ENCODE measurements around the gene UBQLN1. TPM values are rescaled to one million over a fixed set of nuclear protein-coding genes. Genes with fewer than 3 reads are reported as not detected.
A peak's percentile ranks its signal among the peaks of the same experiment; 100 is the strongest.

Gene UBQLN1
- total RNA-seq, 8 experiments from 2014 or later: 85.2 to 124 (median 104) TPM

GRCh38 chr9:83649080-83649479 lies 58.7 kb downstream of the UBQLN1 start:
- Histone ChIP-seq H3K4me1 (replicated peaks in 1 of 2) (no peaks in the 10 kb centered on the region), H3K4me3 (no peak overlapping the region), H3K27ac (no peak overlapping the region)
- peak in 5 of 8 experiments; percentile 25 to 88 (median 47) for ATAC-seq (replicated peaks in 6 of 8)
- 50 to 100% (median 86%) methylated on average over 1 to 4 of the region's 8 CpGs; no CpG with 5 or more reads in 5 of the 10 experiments for WGBS, 10 experiments
- in situ Hi-C loops (cut with MboI; ENCODE audit: low pct_unique_long_range_greater_than_20kb in 2 of 9, low sequenced_read_pairs in 9 of 9, unreplicated experiment in 9 of 9): no loop called here

- Histone ChIP-seq H3K27ac (no peak overlapping the region), H3K4me1 (replicated peaks in 1 of 2) (no peaks in the 10 kb centered on the region), H3K4me3 (no peak overlapping the region)
- peak in 1 of 8 experiments; percentile 7 for ATAC-seq (replicated peaks in 6 of 8)
- in situ Hi-C loops (cut with MboI; ENCODE audit: low pct_unique_long_range_greater_than_20kb in 2 of 9, low sequenced_read_pairs in 9 of 9, unreplicated experiment in 9 of 9): no loop called here
- 0 to 100% (median 96%) methylated on average over 1 to 3 of the region's 8 CpGs; no CpG with 5 or more reads in 4 of the 10 experiments for WGBS, 10 experiments
These were observed 61.1 kb downstream of the UBQLN1 start for GRCh38 chr9:83646500-83647239.

GRCh38 chr9:83642793-83643192 lies 65.0 kb downstream of the UBQLN1 start:
- in situ Hi-C loops (cut with MboI; ENCODE audit: low pct_unique_long_range_greater_than_20kb in 2 of 9, low sequenced_read_pairs in 9 of 9, unreplicated experiment in 9 of 9): no loop called here
- 90 to 100% (median 90%) methylated on average over 2 to 3 of the region's 4 CpGs; no CpG with 5 or more reads in 6 of the 10 experiments for WGBS, 10 experiments
- Histone ChIP-seq H3K4me1 (replicated peaks in 1 of 2) (no peaks in the 10 kb centered on the region), H3K4me3 (no peak overlapping the region), H3K27ac (no peak overlapping the region)
- peak in 1 of 8 experiments; percentile 39 for ATAC-seq (replicated peaks in 6 of 8)

- 33 to 100% (median 100%) methylated on average over 1 of the region's 1 CpG; no CpG with 5 or more reads in 1 of the 10 experiments for WGBS, 10 experiments
- Histone ChIP-seq H3K4me1 (replicated peaks in 1 of 2) (no peaks in the 10 kb centered on the region), H3K4me3 (no peak overlapping the region), H3K27ac (no peak overlapping the region)
- in situ Hi-C loops (cut with MboI; ENCODE audit: low pct_unique_long_range_greater_than_20kb in 2 of 9, low sequenced_read_pairs in 9 of 9, unreplicated experiment in 9 of 9): no loop called here
- ATAC-seq (replicated peaks in 6 of 8): no peak
These were observed 68.5 kb downstream of the UBQLN1 start for GRCh38 chr9:83639266-83639665.

- no peaks in the 10 kb centered on the region for H3K4me1 ChIP-seq (replicated peaks in 1 of 2)
- WGBS, 10 experiments: 0 to 100% (median 58%) methylated on average over 1 of the region's 1 CpG; no CpG with 5 or more reads in 4 of the 10 experiments
- in situ Hi-C loops (cut with MboI; ENCODE audit: low pct_unique_long_range_greater_than_20kb in 2 of 9, low sequenced_read_pairs in 9 of 9, unreplicated experiment in 9 of 9): no loop called here
- no peak overlapping the region for H3K27ac ChIP-seq
- ATAC-seq (replicated peaks in 6 of 8): no peak
- H3K4me3 ChIP-seq: no peak overlapping the region
These were observed 70.4 kb downstream of the UBQLN1 start for GRCh38 chr9:83637389-83637788.

GRCh38 chr9:83636813-83637212 lies 70.9 kb downstream of the UBQLN1 start:
- ATAC-seq (replicated peaks in 6 of 8): peak in 2 of 8 experiments; percentile 37 to 39
- Histone ChIP-seq H3K4me3 (no peak overlapping the region), H3K27ac (no peak overlapping the region), H3K4me1 (replicated peaks in 1 of 2) (no peaks in the 10 kb centered on the region)
- in situ Hi-C loops (cut with MboI; ENCODE audit: low pct_unique_long_range_greater_than_20kb in 2 of 9, low sequenced_read_pairs in 9 of 9, unreplicated experiment in 9 of 9): no loop called here

GRCh38 chr9:83633676-83634075 lies 74.1 kb downstream of the UBQLN1 start:
- 75 to 100% (median 88%) methylated on average over 1 to 2 of the region's 2 CpGs; no CpG with 5 or more reads in 3 of the 10 experiments for WGBS, 10 experiments
- H3K27ac ChIP-seq: no peak overlapping the region
- in situ Hi-C loops (cut with MboI; ENCODE audit: low pct_unique_long_range_greater_than_20kb in 2 of 9, low sequenced_read_pairs in 9 of 9, unreplicated experiment in 9 of 9): no loop called here
- H3K4me1 ChIP-seq (replicated peaks in 1 of 2): no peaks in the 10 kb centered on the region
- no peak overlapping the region for H3K4me3 ChIP-seq
- no peak for ATAC-seq (replicated peaks in 6 of 8)

- no CpG with 5 or more reads among the region's 1 CpG for WGBS, 10 experiments
- H3K4me3 ChIP-seq: no peak overlapping the region
- H3K4me1 ChIP-seq (replicated peaks in 1 of 2): no peaks in the 10 kb centered on the region
- no peak for ATAC-seq (replicated peaks in 6 of 8)
- in situ Hi-C loops (cut with MboI; ENCODE audit: low pct_unique_long_range_greater_than_20kb in 2 of 9, low sequenced_read_pairs in 9 of 9, unreplicated experiment in 9 of 9): no loop called here
- no peak overlapping the region for H3K27ac ChIP-seq
These were observed 74.5 kb downstream of the UBQLN1 start for GRCh38 chr9:83633255-83633654.

- Histone ChIP-seq H3K27ac (no peak overlapping the region), H3K4me3 (no peak overlapping the region), H3K4me1 (replicated peaks in 1 of 2) (no peaks in the 10 kb centered on the region)
- 0 to 67% (median 20%) methylated on average over 1 to 7 of the region's 11 CpGs; no CpG with 5 or more reads in 2 of the 10 experiments for WGBS, 10 experiments
- ATAC-seq (replicated peaks in 6 of 8): peak; percentile 75 to 99 (median 89)
- in situ Hi-C loops (cut with MboI; ENCODE audit: low pct_unique_long_range_greater_than_20kb in 2 of 9, low sequenced_read_pairs in 9 of 9, unreplicated experiment in 9 of 9): no loop called here
These were observed 76.8 kb downstream of the UBQLN1 start for GRCh38 chr9:83630938-83631457.

- no peak overlapping the region for H3K4me3 ChIP-seq
- WGBS, 10 experiments: 69 to 100% (median 98%) methylated on average over 2 to 7 of the region's 7 CpGs; no CpG with 5 or more reads in 3 of the 10 experiments
- ATAC-seq (replicated peaks in 6 of 8): no peak
- no peaks in the 10 kb centered on the region for H3K4me1 ChIP-seq (replicated peaks in 1 of 2)
- in situ Hi-C loops (cut with MboI; ENCODE audit: low pct_unique_long_range_greater_than_20kb in 2 of 9, low sequenced_read_pairs in 9 of 9, unreplicated experiment in 9 of 9): no loop called here
- H3K27ac ChIP-seq: no peak overlapping the region
These were observed 78.2 kb downstream of the UBQLN1 start for GRCh38 chr9:83629433-83630104.

GRCh38 chr9:83628540-83628939 lies 79.2 kb downstream of the UBQLN1 start:
- Histone ChIP-seq H3K4me1 (replicated peaks in 1 of 2) (peaks cover 5 to 7% of the 10 kb centered on the region in 2 donors), H3K4me3 (no peak overlapping the region), H3K27ac (no peak overlapping the region)
- 80 to 100% (median 91%) methylated on average over 1 to 5 of the region's 5 CpGs; no CpG with 5 or more reads in 5 of the 10 experiments for whole genome bisulfite sequencing, 10 experiments
- in situ Hi-C loops (cut with MboI; ENCODE audit: low pct_unique_long_range_greater_than_20kb in 2 of 9, low sequenced_read_pairs in 9 of 9, unreplicated experiment in 9 of 9): no loop called here
- ATAC-seq (replicated peaks in 6 of 8): no peak

GRCh38 chr9:83625178-83625577 lies 82.6 kb downstream of the UBQLN1 start:
- in situ Hi-C loops (cut with MboI; ENCODE audit: low pct_unique_long_range_greater_than_20kb in 2 of 9, low sequenced_read_pairs in 9 of 9, unreplicated experiment in 9 of 9): no loop called here
- Histone ChIP-seq H3K4me3 (no peak overlapping the region), H3K4me1 (replicated peaks in 1 of 2) (peaks cover 5 to 11% of the 10 kb centered on the region in 2 donors), H3K27ac (no peak overlapping the region)
- 61 to 100% (median 100%) methylated on average over 1 to 3 of the region's 3 CpGs; no CpG with 5 or more reads in 2 of the 10 experiments for WGBS, 10 experiments
- no peak for ATAC-seq (replicated peaks in 6 of 8)

GRCh38 chr9:83623679-83624076 lies 84.1 kb downstream of the UBQLN1 start:
- H3K4me3 ChIP-seq: peak overlapping the region; percentile 37 to 58 (median 48)
- peak in 3 of 8 experiments; percentile 1 to 3 (median 2) for ATAC-seq (replicated peaks in 6 of 8)
- H3K27ac ChIP-seq: peak overlapping the region; percentile 49 to 82
- 0 to 61% (median 28%) methylated on average over 1 to 5 of the region's 5 CpGs; no CpG with 5 or more reads in 4 of the 10 experiments for WGBS, 10 experiments
- in situ Hi-C loops (cut with MboI; ENCODE audit: low pct_unique_long_range_greater_than_20kb in 2 of 9, low sequenced_read_pairs in 9 of 9, unreplicated experiment in 9 of 9): loop anchor here in 1 of 9 experiments (25.0 kb wide), 1 partner anchor 289 kb away; the partner anchor contains the start of gene KIF27
- H3K4me1 ChIP-seq (replicated peaks in 1 of 2): peaks cover 5 to 11% of the 10 kb centered on the region in 2 donors
